Ecto neural progenitor cell (in vitro differentiated cells): ENCODE results near the gene PLEKHG3.

Experiments
- DNase-seq: peaks from one replicate; pipeline ENCODE4 v3.0.0-alpha.2; 2018; ENCODE audit warnings: low spot score

The PLEKHG3 gene

DNA sequence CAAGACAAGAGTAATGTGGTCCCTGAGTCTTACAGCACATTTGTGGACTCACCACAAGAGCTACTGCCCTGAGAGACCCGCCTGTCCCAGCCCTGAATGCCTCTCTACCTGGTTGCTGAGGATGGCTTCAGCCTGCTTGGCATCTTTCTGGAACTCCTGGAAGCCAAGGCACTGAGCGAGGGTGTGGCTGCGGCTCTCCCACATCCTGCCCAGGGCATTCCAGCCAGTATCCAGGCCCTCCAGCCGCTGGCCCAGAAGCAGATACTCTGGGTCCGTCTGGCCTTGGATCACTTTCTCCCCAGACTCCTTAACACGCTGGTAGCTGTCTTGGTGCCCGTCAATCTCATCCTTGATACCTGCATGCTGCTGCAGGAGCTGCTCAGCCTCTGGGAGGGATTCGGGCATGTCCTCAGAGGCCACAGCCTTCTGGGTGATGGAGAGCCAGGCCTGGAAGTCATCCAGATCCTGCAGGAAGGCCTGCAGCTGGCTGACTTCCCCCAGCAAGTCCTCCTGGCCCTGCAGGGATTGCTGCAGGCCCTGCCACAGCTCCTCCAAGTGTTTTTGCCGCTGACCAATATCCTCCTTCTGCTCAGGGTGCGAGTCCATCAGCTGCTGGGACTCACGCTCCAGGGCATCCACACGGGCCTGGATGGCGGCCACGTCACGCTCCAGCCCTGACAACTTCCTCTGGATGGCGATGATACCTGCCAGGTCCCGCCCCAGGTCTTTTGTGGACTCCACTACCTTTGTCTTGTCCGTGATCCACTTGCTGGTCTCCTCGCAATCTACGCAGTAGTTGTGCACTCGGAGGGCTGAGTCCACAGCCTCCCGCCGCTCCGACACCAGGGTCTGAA lies 82.3 kb downstream of the PLEKHG3 start:
- no peak for DNase-seq

DNA sequence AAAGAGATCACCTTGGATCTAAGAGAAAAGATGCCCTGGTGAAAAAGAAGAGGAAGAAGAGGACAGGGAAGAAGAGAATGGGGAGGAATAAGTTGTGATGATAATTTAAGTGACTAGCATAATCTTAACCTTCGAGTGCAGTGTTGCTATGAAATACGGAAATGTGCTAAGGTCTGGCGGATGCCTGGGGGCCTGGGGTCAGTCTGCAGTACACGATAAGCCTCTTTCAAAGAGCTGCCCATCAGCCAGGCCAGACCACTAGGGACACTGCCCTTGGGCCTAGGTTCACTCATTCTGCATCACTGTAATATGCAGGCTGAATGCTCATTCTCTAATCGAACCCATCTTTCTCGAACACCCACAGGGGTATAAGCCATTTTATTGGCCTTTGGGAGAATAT lies 83.4 kb downstream of the PLEKHG3 start:
- DNase-seq: no peak

DNA sequence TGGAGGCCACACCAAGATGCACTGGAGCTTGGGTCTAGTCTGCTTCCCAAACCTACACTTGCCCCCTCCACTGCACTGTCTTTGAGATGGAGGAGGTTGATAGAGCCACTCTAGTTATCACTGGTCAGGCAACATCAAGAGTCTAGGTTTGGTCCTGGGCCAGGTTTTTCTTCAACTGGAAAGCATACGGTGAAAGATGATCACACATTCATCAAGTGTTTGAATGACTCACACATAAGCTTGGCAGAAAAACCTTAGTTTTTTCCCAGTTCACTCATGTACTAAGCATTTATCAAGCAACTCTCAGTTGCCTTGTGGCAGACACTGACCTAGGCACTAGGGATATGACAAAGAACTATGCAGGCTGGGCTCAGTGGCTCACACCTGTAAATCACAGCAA lies 84.5 kb downstream of the PLEKHG3 start:
- no peak for DNase-seq

DNA sequence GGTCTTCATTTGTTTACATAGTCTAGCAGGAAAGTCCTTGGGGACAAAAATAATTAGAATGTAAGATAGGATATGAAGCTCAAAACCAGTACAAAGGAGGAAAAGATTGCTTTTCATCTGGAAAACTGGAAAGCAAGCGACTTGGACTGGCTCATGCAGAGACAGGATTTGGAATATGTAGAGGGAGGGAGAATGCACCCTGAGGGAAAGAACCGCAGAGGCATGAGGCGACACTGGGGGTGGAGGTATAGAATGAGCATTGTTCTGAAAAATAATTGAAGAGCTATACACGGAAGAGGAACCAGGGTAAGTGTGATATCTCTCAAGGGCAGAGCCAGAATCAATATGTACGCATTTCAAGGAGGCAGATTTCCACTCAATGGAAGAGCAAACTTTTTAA lies 85.5 kb downstream of the PLEKHG3 start:
- DNase-seq: no peak

DNA sequence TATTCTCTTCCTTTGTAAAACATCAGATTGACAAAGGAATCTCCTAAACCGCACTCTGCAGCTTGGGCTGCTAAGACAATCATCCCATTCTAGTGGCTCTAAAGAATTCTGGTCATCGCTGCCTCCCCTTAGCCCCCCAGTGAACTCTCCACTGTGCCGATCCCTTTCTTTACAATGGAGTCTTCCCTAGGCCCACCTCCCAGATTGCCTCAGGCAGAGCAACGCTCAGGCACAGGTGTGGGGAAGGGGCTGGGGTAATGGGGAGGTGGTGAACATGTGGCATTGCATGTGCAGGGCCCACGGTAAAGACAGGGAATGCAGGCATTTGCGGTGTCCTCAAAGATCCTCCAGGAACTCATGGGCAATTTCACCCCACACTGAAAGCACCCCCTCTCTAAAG lies 86.3 kb downstream of the PLEKHG3 start:
- DNase-seq: no peak

DNA sequence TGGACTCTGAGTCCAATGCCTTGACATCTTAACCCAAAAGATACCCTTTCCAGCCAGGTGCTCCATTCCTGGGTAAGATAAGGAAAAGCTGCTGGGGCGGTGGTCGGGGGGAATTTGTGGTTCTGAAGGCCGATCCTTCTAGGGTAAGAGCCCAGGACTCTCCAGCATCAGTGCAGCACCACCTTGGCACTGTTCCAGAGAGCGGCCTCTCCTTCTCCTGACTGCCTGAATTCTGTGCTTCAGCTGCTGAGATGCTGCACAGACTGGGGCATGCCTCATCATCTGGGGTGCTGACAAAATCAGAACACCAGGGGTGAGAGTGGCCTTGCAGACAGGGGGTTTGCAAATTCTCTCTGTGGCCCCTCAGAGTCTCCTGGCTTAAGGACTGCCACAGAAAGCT lies 88.0 kb downstream of the PLEKHG3 start:
- DNase-seq: no peak

DNA sequence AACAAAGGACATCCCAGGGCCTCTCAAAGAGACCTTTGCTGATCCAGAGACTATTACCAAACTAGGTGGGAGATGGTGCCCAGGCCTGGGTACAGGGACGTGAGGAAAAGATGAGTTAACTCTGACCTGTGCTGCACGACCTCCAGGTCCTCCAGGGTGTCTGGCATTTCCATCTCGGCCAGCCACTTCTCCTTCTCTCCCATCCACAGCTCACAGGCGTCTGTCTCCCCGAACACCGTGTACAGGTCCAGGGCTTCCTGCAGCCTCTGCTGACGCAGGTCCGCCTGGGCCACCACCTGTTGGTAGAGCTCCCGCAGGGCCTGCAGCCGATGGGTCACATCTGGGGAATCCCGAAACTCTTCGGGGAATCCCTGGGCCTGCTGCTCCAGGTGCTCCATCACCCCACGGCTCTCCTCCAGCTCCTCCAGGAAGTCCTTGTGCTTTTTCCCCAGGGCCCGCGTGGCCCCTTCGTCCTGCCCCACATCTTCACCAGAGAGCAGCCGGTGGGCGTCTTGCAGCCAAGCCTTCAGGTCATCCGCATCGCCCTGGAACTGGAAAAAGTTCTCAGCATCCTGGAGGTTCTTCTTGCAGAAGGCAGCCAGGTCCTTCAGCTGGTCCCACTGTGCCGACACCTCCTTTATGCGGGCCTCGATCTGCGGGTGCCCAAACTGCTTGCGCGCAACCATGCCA lies 88.8 kb downstream of the PLEKHG3 start:
- no peak for DNase-seq

DNA sequence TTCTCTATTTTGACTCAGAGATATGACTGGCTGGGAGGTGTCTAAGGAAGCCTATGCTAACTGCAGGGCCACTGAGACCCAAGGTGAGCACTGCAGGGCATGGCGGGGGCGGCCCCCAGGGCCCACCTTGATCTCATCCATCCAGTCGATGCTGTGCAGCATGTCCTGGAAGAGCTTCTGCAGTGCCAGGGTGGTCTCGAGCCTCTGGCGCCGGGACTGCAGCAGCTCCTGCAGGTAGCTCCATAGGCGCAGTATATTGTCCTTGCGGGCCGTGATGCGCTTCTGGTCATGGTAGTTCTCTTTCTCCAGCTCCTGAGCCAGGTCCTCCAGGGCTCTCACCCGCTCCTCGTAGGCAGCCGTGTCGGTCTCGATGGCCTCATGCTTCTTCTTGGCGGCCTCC lies 91.0 kb downstream of the PLEKHG3 start:
- no peak for DNase-seq

DNA sequence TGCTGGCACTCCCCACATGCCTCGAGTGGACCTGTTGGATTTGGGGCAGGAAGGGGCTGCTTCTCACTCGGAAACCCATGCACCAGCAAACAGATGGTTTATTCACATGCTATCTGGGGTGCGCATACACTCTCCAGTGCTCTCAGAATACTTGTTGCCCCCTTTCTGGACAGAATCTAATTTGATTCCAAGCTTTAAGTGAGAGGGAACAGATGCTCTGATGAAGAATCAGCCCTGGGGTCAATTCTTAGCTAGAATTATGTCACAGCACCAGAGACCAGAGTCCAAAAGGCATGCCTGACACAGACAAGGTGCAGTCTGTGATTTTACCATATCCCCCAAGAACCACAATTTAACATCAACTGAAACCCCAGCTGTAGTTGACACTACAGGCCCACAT lies 91.7 kb downstream of the PLEKHG3 start:
- no peak for DNase-seq

DNA sequence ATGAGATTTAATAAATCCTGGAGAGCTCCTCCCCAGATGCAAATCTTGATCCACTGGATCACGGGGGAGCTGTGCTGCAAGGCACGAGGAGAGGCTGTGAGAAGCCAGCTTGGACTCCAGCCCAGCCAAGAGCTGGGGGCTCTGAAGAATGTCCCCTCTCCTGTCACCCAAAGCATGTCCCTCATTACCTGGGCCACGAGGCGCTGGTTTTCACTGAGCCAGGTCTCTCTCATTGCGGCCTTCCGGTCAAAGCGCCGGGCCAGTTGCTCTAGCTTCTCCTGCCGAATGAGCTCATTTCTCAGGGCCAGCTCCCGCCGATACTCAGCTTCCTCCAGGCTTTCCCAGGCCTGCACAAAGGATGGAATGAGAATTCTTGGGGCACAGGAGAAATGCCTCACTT lies 92.1 kb downstream of the PLEKHG3 start:
- DNase-seq: no peak

DNA sequence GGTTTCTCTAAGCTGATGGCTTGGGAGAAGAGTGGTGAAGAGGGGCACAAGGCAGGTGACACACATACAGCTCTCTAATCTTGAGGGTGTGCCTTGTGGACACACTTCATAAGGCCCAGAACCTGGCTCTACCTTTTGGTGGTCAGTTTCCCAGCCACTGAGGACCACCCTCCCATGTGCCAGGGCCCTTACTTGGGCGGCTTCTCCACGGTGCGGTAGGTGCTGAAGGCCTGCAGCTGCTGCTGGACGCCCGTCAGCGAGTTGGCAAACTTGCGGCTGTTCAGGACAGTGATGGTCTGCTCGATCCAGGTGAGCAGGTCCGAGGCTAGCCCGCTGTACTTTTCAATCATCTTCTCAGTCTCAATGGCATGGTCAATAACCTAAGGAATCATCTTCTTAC lies 95.3 kb downstream of the PLEKHG3 start:
- DNase-seq: no peak
